Body of pancreas (tissue), 4 donors: ENCODE measurements around the gene ABLIM3.

Experiments used
- POLR2A ChIP-seq, 3 donors: fragments of 450-650 bp; IDR thresholded peaks; one replicate each; pipeline ENCODE4 v1.6.1; 2016; ENCODE audit warnings: antibody characterized with exemption in 3 of 3, mild to moderate bottlenecking in 2 of 3
- TF ChIP-seq, protein P1 (sequence below), 7 experiments: fragments of 450-650 bp in 4 of 7; fragments of 200-600 bp in 3 of 7; sonication (generic) in 3 of 7; IDR thresholded peaks; one replicate each; pipeline ENCODE4 v1.5.1; 2016 to 2019; ENCODE audit warnings: antibody characterized with exemption in 7 of 7

GRCh38 chr5:149285153-149285552 lies 143.9 kb downstream of the ABLIM3 start:
- TF ChIP-seq, protein P1, sequence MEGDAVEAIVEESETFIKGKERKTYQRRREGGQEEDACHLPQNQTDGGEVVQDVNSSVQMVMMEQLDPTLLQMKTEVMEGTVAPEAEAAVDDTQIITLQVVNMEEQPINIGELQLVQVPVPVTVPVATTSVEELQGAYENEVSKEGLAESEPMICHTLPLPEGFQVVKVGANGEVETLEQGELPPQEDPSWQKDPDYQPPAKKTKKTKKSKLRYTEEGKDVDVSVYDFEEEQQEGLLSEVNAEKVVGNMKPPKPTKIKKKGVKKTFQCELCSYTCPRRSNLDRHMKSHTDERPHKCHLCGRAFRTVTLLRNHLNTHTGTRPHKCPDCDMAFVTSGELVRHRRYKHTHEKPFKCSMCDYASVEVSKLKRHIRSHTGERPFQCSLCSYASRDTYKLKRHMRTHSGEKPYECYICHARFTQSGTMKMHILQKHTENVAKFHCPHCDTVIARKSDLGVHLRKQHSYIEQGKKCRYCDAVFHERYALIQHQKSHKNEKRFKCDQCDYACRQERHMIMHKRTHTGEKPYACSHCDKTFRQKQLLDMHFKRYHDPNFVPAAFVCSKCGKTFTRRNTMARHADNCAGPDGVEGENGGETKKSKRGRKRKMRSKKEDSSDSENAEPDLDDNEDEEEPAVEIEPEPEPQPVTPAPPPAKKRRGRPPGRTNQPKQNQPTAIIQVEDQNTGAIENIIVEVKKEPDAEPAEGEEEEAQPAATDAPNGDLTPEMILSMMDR (IDR thresholded peaks at IDR 0.05) = no peak
- no peak for TF ChIP-seq POLR2A (IDR thresholded peaks at IDR 0.05)
